Karpas-422 (cell line): ENCODE data around the gene PPFIBP2. TPM values are rescaled to one million over a fixed set of nuclear protein-coding genes. Genes with fewer than 3 reads are reported as not detected.
A peak's percentile ranks its signal among the peaks of the same experiment; 100 is the strongest.
"Not testable (repeated sequence)": the region's sequence is repeated elsewhere in the genome, so short reads cannot be mapped to it uniquely, and the experiment has no call there.

Experiments
- DNase-seq: peaks from one replicate; pipeline ENCODE4 v3.0.0-alpha.2; 2015
- H2AFZ ChIP-seq: fragments of 200-600 bp; sonication (generic); 2 replicates; pipeline ENCODE4 v1.6.1; 2014; ENCODE audit warnings: antibody characterized with exemption, low read length, mixed read lengths
- H3K27ac ChIP-seq: fragments of 200-600 bp; sonication (generic); 2 replicates; pipeline ENCODE4 v1.5.1; 2014; ENCODE audit warnings: mild to moderate bottlenecking, low read length, moderate library complexity
- H3K27me3 ChIP-seq: fragments of 200-600 bp; sonication (generic); 2 replicates; pipeline ENCODE4 v1.6.1; 2014; ENCODE audit warnings: low read length, mixed read lengths
- H3K36me3 ChIP-seq: fragments of 200-600 bp; sonication (generic); 2 replicates; pipeline ENCODE4 v1.6.1; 2014; ENCODE audit warnings: low read length, mixed read lengths; ENCODE audit not compliant: insufficient read depth
- H3K4me1 ChIP-seq: fragments of 200-600 bp; sonication (generic); 2 replicates; pipeline ENCODE4 v1.6.1; 2014; ENCODE audit warnings: mild to moderate bottlenecking, low read length, mixed read lengths
- H3K4me2 ChIP-seq: fragments of 200-600 bp; sonication (generic); 2 replicates; pipeline ENCODE4 v1.6.1; 2014; ENCODE audit warnings: low read length, low read depth, mild to moderate bottlenecking; ENCODE audit not compliant: poor library complexity, severe bottlenecking
- H3K4me3 ChIP-seq: fragments of 200-600 bp; sonication (generic); 2 replicates; pipeline ENCODE4 v1.5.1; 2014; ENCODE audit warnings: mild to moderate bottlenecking, antibody characterized with exemption, low read length, mixed read lengths
- H3K79me2 ChIP-seq: fragments of 200-600 bp; sonication (generic); 2 replicates; pipeline ENCODE4 v1.6.1; 2014; ENCODE audit warnings: mild to moderate bottlenecking, low read length, mixed read lengths
- H3K9ac ChIP-seq: fragments of 200-600 bp; sonication (generic); 2 replicates; pipeline ENCODE4 v1.6.0; 2014; ENCODE audit warnings: low read length
- H3K9me2 ChIP-seq: fragments of 200-600 bp; sonication (generic), shearing (Covaris generic); replicated peaks from 2 replicates; pipeline ENCODE4 v1.6.0; 2014; ENCODE audit warnings: mild to moderate bottlenecking, low read length, moderate library complexity; ENCODE audit not compliant: insufficient read depth
- H3K9me3 ChIP-seq: fragments of 300-700, 200-600 bp; sonication (generic); 2 replicates; pipeline ENCODE4 v1.6.1; 2014; ENCODE audit warnings: low read length, mixed read lengths
- H4K20me1 ChIP-seq: fragments of 200-600 bp; sonication (generic); 2 replicates; pipeline ENCODE4 v1.6.1; 2014; ENCODE audit warnings: mild to moderate bottlenecking, antibody characterized with exemption, low read length, low read depth; ENCODE audit not compliant: insufficient read depth
- total RNA-seq: library from RNA; depleted of rRNA; stranded (reverse); fragments of >200 nt; shearing (Covaris generic); gene quantifications from 2 replicates; pipeline ENCODE4 v1.2.3, GENCODE V29; 2014; ENCODE audit warnings: low replicate concordance

The PPFIBP2 gene
- total RNA-seq, 1 experiment from 2014 or later = 36.5 TPM

GRCh38 chr11:7648264-7648663 is 134.5 kb downstream of the PPFIBP2 start:
- Histone ChIP-seq H3K79me2 (no peaks in the 10 kb centered on the region), H3K4me1 (no peaks in the 10 kb centered on the region), H3K36me3 (no peaks in the 10 kb centered on the region), H3K27me3 (no peaks in the 10 kb centered on the region), H3K4me2 (no peak overlapping the region), H2AFZ (no peak overlapping the region), H3K4me3 (no peak overlapping the region), H3K9ac (no peak overlapping the region), H3K27ac (no peak overlapping the region), H3K9me3 (no peaks in the 10 kb centered on the region), H3K9me2 (no peaks in the 10 kb centered on the region), H4K20me1 (no peaks in the 10 kb centered on the region)
- DNase-seq = no peak

GRCh38 chr11:7651140-7651551 is 137.3 kb downstream of the PPFIBP2 start:
- H3K36me3 ChIP-seq = no peaks in the 10 kb centered on the region
- no peaks in the 10 kb centered on the region for H3K9me3 ChIP-seq
- no peaks in the 10 kb centered on the region for H3K4me1 ChIP-seq
- no peak overlapping the region for H3K4me2 ChIP-seq
- no peaks in the 10 kb centered on the region for H3K79me2 ChIP-seq
- no peak for DNase-seq
- H3K9me2 ChIP-seq = no peaks in the 10 kb centered on the region
- no peak overlapping the region for H3K27ac ChIP-seq
- H2AFZ ChIP-seq = no peak overlapping the region
- H3K4me3 ChIP-seq = no peak overlapping the region
- H3K27me3 ChIP-seq = no peaks in the 10 kb centered on the region
- no peaks in the 10 kb centered on the region for H4K20me1 ChIP-seq
- H3K9ac ChIP-seq = no peak overlapping the region

- Histone ChIP-seq H3K9ac (no peak overlapping the region), H3K36me3 (no peaks in the 10 kb centered on the region), H2AFZ (no peak overlapping the region), H3K27ac (no peak overlapping the region), H3K9me3 (no peaks in the 10 kb centered on the region), H3K4me1 (no peaks in the 10 kb centered on the region), H4K20me1 (no peaks in the 10 kb centered on the region), H3K79me2 (no peaks in the 10 kb centered on the region), H3K4me2 (no peak overlapping the region), H3K27me3 (no peaks in the 10 kb centered on the region), H3K9me2 (no peaks in the 10 kb centered on the region), H3K4me3 (no peak overlapping the region)
- no peak for DNase-seq
Measured at GRCh38 chr11:7651700-7652099, 137.9 kb downstream of the PPFIBP2 start.

- no peaks in the 10 kb centered on the region for H3K79me2 ChIP-seq
- H3K4me2 ChIP-seq = no peak overlapping the region
- no peaks in the 10 kb centered on the region for H4K20me1 ChIP-seq
- H3K9me2 ChIP-seq = no peaks in the 10 kb centered on the region
- no peaks in the 10 kb centered on the region for H3K9me3 ChIP-seq
- no peaks in the 10 kb centered on the region for H3K36me3 ChIP-seq
- no peak overlapping the region for H3K9ac ChIP-seq
- no peak overlapping the region for H3K27ac ChIP-seq
- H3K4me3 ChIP-seq = no peak overlapping the region
- no peaks in the 10 kb centered on the region for H3K27me3 ChIP-seq
- no peak for DNase-seq
- H3K4me1 ChIP-seq = no peaks in the 10 kb centered on the region
- no peak overlapping the region for H2AFZ ChIP-seq
Measured at GRCh38 chr11:7654195-7654705, 140.5 kb downstream of the PPFIBP2 start.

- Histone ChIP-seq H2AFZ (no peak overlapping the region), H3K9me2 (no peaks in the 10 kb centered on the region), H3K4me1 (no peaks in the 10 kb centered on the region), H3K36me3 (no peaks in the 10 kb centered on the region), H3K27me3 (no peaks in the 10 kb centered on the region), H3K79me2 (no peaks in the 10 kb centered on the region), H3K4me3 (no peak overlapping the region), H3K27ac (no peak overlapping the region), H3K9me3 (no peaks in the 10 kb centered on the region), H4K20me1 (no peaks in the 10 kb centered on the region), H3K4me2 (no peak overlapping the region), H3K9ac (no peak overlapping the region)
- DNase-seq = no peak
Measured at GRCh38 chr11:7655253-7656217, 141.7 kb downstream of the PPFIBP2 start.

- no peak for DNase-seq
- Histone ChIP-seq H3K4me3 (no peak overlapping the region), H3K9ac (no peak overlapping the region)
Measured at GRCh38 chr11:7656704-7657103, 142.9 kb downstream of the PPFIBP2 start.

GRCh38 chr11:7657306-7658025 is 143.7 kb downstream of the PPFIBP2 start:
- Histone ChIP-seq H2AFZ (no peak overlapping the region), H4K20me1 (no peaks in the 10 kb centered on the region), H3K27me3 (no peaks in the 10 kb centered on the region), H3K4me2 (no peak overlapping the region), H3K27ac (no peak overlapping the region), H3K36me3 (no peaks in the 10 kb centered on the region), H3K4me3 (no peak overlapping the region), H3K4me1 (no peaks in the 10 kb centered on the region), H3K9ac (no peak overlapping the region), H3K9me3 (no peaks in the 10 kb centered on the region), H3K79me2 (no peaks in the 10 kb centered on the region), H3K9me2 (no peaks in the 10 kb centered on the region)
- DNase-seq = peak; percentile 88

More at GRCh38 chr11:7656704-7657103, 142.9 kb downstream of the PPFIBP2 start:
- Histone ChIP-seq H3K4me2 (no peak overlapping the region), H3K9me2 (no peaks in the 10 kb centered on the region), H3K27ac (no peak overlapping the region), H3K27me3 (no peaks in the 10 kb centered on the region), H4K20me1 (no peaks in the 10 kb centered on the region), H2AFZ (no peak overlapping the region), H3K4me1 (no peaks in the 10 kb centered on the region), H3K36me3 (no peaks in the 10 kb centered on the region), H3K9me3 (no peaks in the 10 kb centered on the region), H3K79me2 (no peaks in the 10 kb centered on the region)

- not testable (repeated sequence) for H3K4me1 ChIP-seq, H3K9me3 ChIP-seq, H4K20me1 ChIP-seq, DNase-seq, H3K9ac ChIP-seq, H3K36me3 ChIP-seq, H3K4me2 ChIP-seq, H3K27ac ChIP-seq, H3K9me2 ChIP-seq, H2AFZ ChIP-seq, H3K4me3 ChIP-seq, H3K27me3 ChIP-seq, H3K79me2 ChIP-seq
Measured at GRCh38 chr11:7663531-7663930, 149.7 kb downstream of the PPFIBP2 start.
